ENCODE results near the gene FAM222A.

- TF ChIP-seq POLR2A (IDR thresholded peaks at IDR 0.05; ENCODE audit: low read length) (no peak), E2F6 (IDR thresholded peaks at IDR 0.05; ENCODE audit: borderline replicate concordance, low read depth) (no peak), ZFP36 (IDR thresholded peaks at IDR 0.05; ENCODE audit: borderline replicate concordance, partially characterized antibody) (no peak), ZNF302 (CRISPR knock-in tag; IDR thresholded peaks at IDR 0.05) (no peak)
Measured at GRCh38 chr12:109768901-109769670, 55.5 kb downstream of the FAM222A start.

Data from A549 (cell line).